IPS-NIHi7 (cell line): ENCODE data around the gene RAB22A.
A peak's percentile ranks its signal among the peaks of the same experiment; 100 is the strongest.

ENCODE experiments used
- DNase-seq: peaks from one replicate; pipeline ENCODE4 v3.0.0; 2012; ENCODE audit warnings: mixed read lengths; ENCODE audit errors: extremely low spot score

The RAB22A gene

DNA sequence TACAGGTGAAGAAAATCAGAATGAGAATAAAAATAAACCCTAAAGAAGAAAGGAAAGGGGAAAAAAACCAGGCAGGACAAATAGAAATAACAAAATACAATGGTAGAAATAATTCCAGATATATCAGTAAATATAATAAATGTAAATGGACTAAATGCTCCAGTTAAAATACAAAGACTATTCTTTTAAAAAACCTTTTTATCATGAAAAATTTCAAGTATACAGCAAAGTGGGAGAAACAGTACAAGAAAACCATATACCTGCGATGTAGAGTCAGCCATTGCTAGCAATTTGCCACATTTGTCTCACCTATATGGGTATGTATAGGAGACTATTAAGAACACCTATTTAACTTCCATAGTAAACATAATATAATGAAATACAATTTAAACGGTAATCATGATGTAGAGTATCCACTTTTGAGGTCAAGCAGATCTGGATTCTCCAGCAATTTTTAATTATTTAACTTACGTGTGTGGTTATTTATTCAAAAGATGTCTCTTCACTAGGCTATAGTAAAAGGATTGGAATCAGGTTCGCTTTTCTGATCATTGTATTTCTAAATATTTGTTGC, 78.6 kb downstream of the RAB22A start:
- no peak for DNase-seq

- peak; percentile 97 for DNase-seq
Measured at GRCh38 chr20:58388882-58389323, 79.4 kb downstream of the RAB22A start, which contains the start of gene VAPB. VAPB (plus strand) TSS chr20:58389229; CDS start chr20:58389460, 231 bp downstream.

- DNase-seq = peak; percentile 31
Measured at GRCh38 chr20:58389324-58389967, 79.9 kb downstream of the RAB22A start.

DNA sequence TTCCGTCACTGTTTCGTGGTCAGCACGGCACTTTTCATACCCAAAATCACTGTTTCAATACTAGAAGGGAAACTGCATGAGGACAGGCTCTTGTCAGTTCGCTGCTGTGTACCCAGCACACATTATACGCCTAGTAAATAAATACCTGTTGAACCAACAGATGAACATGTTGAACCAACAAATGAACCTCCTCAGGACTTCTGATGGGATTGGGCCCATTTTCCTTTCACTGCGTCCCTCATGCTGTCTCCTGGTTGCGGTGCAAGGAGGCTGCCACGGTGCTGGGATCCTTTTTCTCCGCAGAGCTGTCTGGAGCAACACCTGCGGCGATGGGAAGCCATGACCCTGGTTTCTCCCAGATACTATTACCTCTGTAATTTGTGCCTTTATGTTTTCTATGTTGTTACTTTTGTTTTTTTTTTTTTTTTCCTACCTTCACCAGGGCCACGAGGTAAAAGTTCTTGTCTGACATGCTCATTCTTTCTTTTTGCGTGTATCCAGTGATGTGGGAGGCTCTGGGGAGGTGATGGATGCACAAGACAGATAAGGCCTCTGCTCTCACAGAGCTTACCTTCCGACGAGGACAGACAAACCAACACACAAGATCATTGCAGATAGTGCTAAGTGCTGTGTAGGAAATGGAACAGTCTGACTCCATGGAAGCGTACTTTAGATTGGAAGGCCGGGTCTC, 80.6 kb downstream of the RAB22A start:
- DNase-seq = no peak

GRCh38 chr20:58390659-58391035, 81.1 kb downstream of the RAB22A start:
- no peak for DNase-seq

- no peak for DNase-seq
Measured at GRCh38 chr20:58392286-58392685, 82.8 kb downstream of the RAB22A start.

- DNase-seq = no peak
Measured at GRCh38 chr20:58393299-58393698, 83.8 kb downstream of the RAB22A start.

- no peak for DNase-seq
Measured at GRCh38 chr20:58394801-58395200, 85.3 kb downstream of the RAB22A start.

DNA sequence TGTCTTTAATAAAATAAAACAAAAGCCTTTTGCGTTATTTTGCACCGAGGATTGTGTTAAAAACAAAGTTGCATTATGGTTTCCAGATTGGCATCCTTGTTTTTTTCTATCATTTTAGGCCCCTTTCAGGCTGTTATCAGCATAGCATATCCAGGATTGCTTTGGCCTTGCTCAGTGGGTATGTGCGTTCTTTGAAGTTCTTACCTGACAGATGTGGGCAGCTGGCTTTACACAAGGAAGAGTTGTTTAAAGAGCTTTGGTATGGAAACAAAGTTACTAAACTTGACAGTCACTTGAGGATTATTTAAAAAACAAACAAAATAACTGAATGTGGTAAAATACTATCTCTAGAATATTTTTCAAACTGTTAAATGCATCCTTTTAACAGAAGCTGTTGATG, 86.1 kb downstream of the RAB22A start:
- no peak for DNase-seq

- DNase-seq = no peak
Measured at GRCh38 chr20:58397429-58397828, 87.9 kb downstream of the RAB22A start.

GRCh38 chr20:58398254-58398653, 88.7 kb downstream of the RAB22A start:
- DNase-seq = no peak

DNA sequence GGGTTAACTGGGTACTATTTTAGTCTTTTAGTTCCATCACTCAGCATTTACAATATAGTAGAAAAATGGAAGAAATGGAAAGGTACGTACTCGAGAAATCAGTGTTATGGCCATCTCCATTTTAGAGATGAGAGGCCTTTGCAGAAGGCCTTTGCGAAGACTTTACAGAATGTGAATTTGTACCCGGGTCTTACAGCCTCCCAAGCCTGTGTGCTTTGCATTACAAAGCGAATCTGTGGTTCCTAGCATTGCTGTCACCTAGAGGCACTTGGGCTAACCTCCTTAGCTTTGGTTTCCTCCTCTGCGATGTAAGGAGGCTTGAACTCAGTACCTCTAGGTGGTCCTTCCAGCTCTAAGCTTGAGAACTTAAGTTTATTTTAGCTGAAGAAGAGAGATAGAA, 90.4 kb downstream of the RAB22A start:
- DNase-seq = peak; percentile 21

DNA sequence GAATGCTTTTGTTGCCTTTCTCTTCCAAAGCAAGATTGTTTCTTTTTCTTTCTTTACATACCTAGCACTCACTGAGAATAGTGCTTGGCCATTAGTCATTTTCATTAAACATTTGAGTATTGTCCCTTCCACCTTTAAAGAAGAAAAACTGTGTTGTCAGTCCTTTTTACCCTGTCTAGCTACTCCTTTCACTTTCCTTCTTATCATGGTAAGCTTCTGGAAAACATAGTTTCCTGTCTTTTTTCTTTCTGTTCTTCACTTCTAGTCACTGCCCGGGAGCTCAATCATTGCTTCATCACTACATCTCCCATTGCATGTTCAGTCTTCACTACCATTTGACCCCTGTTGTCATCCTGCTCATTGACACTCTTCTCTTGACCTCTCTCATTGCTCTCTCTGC, 91.6 kb downstream of the RAB22A start:
- DNase-seq = no peak

DNA sequence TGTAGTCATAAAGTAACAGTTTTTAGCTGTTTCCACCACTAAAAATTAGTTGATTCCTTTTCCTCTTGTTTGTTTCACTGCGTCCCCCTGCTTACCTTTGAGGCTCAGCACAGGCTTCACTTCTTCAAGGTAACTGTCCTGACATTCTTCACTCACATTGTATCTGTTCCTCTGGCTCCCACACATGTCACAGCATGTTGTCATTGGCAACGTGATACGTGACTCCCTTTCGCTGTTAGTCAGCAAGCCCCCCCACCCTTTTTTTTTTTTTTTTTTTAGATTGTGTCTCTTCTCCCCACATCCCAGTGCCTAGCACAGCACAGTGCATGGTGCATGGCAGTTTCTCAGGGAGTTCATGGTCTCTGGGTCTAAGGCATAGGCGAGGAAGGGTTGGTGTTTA, 92.8 kb downstream of the RAB22A start:
- no peak for DNase-seq

GRCh38 chr20:58402827-58403226, 93.3 kb downstream of the RAB22A start:
- no peak for DNase-seq

GRCh38 chr20:58403272-58403671, 93.8 kb downstream of the RAB22A start:
- no peak for DNase-seq

GRCh38 chr20:58405504-58406291, 96.2 kb downstream of the RAB22A start:
- DNase-seq = no peak

GRCh38 chr20:58406422-58407001, 97.0 kb downstream of the RAB22A start:
- no peak for DNase-seq

DNA sequence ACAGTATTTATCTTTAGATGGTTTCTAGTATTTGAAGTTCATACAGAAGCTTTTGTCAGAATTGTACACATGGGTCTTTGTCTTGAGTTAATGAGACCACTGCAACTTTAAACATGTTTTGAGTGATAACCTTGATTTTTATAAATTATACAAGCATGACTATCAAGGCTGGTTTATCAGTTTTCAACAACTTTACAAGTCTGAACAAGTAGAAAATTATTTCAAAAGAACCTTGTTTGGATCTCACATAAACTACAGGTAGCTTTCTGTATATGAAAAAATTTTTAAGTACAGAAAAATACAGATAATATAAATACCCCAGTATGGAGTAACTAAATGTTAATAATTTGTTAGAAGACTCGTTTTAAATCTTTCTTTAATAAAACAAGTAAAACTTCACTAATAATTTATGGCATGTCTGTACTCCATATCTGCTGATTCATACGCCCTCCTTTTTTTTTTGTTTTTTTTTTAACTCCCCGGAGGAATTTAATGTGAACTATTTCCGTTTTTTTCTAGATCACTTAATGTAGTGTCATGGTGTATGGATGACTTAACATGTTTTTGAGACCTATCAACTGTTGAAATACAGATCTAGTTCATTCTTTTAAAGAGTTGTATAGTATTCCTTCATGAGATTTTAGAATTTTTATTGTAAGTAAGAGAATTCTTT, 97.8 kb downstream of the RAB22A start:
- DNase-seq = no peak

GRCh38 chr20:58407966-58408557, 98.5 kb downstream of the RAB22A start:
- no peak for DNase-seq
